NCI-H128 (cell line): ENCODE measurements around the gene MRGPRD.
"Not testable (repeated sequence)": the region's sequence is repeated elsewhere in the genome, so short reads cannot be mapped to it uniquely, and the experiment has no call there.

ENCODE experiments used
- DNase-seq: peaks from one replicate; lab custom pipeline; 2025; ENCODE audit not compliant: unreplicated experiment; lab: John Stamatoyannopoulos, UW

Gene MRGPRD

GRCh38 chr11:68994894-68995285 is 14.1 kb upstream of the MRGPRD start:
- no peak for DNase-seq

DNA sequence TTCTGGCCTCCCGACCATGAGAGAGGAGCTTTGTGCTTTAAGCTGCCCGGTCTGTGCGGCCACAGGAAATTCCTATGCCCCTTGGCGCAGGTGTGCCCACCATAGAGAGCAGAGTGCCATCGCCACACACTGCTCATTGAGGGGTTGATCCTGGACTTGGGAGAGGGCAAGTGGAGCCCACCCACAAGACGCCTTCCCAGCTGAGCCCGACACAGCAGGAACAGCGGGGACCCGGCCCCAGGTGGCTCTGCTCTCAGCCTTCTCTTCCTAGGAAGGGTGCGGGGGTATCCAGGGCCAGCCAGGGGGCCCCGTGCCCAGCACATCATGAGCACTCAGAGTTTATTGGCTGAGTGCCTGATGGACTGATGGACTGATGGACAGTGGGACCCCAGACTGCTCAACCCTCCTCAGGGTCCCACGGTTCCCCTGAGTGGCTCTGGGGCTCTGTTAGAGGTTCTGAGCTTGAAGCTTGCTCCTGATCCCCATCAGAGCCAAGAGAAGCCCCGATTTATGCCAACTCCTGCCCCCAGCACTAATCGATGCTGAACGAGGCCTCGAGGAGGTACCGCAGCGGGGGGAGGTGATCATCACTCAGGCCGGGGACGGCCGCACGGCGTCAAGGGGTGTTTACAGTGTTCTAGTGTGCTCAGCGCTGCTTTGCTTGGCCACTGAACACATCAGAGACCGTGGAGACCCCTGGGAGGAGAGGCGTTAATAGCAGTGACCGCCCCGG is 13.5 kb upstream of the MRGPRD start:
- no peak for DNase-seq

DNA sequence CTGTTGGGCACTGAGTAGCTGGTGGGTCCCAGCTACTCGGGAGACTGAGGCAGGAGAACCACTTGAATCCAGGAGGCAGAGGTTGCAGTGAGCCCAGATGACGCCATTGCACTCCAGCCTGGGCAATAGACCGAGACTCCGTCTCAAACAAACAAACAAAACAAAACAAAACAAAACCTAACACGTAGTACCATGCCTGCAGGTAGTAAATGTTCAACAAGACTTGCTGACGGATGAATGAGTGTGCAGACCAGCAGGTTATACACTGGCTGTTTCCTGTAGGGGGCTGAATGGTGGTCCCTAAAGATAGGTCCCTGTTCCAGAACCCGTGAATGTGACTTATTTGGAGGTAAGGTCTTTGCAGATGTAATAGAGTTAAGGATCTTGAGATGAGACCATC is 12.8 kb upstream of the MRGPRD start:
- no peak for DNase-seq

- DNase-seq: no peak
These were observed 12.0 kb upstream of the MRGPRD start for GRCh38 chr11:68992743-68993255.

DNA sequence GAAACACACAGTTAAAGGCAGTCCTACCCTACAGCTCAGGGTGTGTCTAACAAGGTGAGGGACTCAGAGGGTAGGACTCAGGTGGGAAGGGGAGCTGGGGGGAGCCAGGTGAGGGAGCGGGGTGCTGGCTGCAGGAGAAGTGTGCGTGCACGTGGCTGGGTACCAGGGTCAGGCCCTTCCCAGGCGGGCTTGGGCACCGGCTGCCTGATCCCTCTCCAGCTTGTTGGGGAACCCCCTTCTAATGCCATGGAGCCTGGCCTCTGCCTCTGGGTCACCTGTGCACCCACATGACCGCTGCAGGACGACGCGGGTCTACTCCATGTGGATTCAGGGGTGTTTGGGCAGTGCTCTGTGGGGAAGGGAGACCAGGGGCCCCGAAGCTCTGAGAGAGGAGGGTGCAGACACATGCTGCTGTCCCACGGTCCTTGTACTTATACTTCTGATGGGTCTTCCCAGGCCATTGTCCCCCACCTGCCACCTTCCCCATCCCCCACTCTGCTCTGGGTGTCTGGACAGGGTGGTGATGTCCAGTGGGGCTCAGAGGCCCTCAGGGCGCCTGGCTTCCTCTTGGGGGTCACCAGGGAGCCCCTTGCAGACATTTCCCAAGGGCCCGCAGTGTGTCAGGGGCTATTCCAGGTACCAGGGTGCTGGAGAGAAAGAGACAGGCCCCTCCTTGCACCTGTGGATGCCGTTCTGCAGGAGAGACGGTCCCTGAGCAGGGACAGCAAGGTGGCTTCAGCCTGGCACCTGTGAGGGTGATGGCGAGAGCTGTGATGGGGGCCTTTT is 10.4 kb upstream of the MRGPRD start:
- DNase-seq: no peak

DNA sequence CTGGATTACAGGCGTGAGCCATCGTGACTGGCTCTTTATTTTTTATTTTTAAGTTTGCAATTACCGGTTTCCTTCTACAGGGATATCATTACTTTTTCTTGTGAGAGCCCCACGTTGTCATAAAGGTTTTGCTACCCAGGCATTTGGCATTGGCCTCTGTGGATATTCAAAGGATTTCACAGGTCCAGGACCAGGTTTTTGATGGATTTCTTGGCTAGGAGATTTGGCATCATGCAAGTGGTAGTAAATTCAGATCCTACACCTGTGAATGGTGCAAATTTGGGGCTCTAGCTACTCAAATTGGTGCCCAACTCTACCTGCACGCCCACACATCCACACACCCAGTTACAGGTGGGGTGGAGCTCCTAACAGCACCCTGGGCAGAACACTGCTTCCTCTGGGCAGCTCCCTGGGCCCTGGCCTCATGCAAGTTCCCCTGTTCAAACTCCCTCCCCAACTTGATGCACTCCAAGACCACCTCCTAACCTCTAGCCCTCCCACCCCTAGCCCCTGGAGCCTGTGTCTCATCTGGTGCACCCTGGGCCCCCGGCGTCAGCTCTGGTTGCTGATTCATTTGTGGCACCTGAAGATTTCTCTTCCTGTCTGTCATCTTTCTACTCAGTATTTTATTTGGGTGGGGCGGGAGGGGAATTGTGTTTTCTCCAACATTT is 9.3 kb upstream of the MRGPRD start:
- DNase-seq: no peak

GRCh38 chr11:68988491-68988890 is 7.7 kb upstream of the MRGPRD start:
- no peak for DNase-seq

DNA sequence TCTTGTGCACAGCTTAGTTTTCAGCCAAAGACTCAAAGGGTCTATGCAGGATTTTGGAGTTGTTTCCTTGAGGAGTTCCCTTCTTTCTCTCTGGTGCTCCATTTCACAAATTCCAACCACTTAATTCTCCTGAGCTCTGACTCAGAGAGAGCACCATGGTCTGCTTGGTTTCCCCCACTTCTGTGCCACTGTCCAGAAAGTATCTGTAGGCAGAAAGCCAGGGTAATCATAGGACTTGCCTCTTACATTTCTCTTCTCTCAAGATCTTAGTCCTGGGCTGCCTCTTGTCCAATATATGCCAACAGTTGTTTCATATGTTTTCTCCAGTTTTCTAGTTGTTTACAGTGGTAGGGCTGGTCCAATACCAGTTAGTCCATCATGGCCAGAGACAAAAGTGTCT is 6.4 kb upstream of the MRGPRD start:
- no peak for DNase-seq

- no peak for DNase-seq
These were observed 3.0 kb upstream of the MRGPRD start for GRCh38 chr11:68983801-68984200.

DNA sequence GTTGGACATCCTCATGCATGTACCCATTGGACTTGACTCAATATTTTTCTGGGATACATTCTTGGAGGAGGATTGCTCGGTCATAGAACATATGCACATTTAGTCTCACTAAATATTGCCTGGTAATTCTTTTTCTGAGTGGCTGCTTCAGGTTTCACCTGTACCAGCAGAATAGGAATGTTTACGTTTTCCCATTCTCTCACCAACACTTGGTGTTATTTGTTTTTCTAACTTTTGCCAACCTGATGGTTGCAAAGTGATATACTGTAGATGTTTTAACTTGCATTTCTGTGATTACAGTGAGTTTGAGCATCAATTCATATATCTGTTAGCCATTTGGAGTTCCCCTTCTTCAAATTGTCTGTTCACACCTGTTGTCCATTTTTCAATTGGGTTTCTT is 1.3 kb upstream of the MRGPRD start:
- no peak for DNase-seq

DNA sequence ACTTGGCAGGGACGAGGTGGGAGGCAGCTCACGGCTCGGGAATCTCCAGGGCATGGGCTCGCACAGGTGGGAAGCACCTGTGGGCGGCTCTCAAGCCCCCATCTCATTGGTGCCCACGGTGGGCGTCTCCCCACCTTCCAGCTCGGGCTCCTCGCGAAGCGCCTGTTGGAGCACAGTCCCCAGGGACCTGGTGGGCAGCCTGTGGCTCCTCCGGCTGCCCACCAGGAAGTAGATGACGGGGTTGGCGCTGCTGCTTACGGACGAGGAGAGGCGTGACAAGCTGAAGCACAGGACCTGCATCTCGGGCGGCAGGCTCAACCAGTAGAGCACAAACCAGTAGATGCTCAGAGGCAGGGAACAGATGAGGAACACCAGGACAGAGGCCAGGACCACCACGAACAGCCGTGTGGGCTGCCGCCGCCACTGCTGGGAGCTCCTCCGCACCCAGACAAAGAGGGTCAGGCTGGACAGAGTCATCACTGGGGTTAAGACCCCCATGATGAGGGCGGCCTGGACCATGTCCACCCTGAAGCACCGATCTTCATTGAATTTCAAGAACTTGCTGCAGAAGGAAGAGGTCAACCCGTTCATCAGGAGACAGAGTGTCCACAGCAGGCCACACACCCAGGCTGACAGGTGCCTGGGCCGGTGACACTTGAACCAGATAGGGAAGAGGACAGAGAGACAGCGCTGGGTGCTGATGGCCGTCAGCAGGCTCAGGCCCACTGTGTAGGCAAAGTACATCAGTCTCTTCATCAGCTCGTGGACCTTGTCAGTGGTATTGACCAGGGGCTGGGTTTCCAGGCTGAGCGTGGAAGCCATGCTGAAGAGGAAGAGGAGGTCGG is 633 bp downstream of the MRGPRD start:
- DNase-seq: no peak

GRCh38 chr11:68978931-68979594 is 1.7 kb downstream of the MRGPRD start:
- no peak for DNase-seq

DNA sequence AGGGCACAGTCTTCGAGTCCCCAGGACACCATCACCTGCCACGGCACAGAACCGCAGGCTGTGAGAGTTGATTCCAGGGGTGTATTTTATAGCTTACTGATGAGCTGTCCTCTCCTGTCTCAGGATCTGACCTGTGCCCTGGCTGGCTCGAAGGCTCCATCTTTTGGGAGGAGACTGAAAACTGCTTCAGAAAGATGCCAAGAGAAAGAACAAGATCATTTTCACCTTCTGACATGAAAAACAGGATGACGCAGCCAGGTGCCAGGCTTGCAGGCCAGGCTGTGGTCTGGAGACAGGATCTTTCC is 2.2 kb downstream of the MRGPRD start:
- no peak for DNase-seq

GRCh38 chr11:68977781-68978625 is 2.8 kb downstream of the MRGPRD start:
- DNase-seq: no peak

- no peak for DNase-seq
These were observed 4.2 kb downstream of the MRGPRD start for GRCh38 chr11:68976563-68976962.

DNA sequence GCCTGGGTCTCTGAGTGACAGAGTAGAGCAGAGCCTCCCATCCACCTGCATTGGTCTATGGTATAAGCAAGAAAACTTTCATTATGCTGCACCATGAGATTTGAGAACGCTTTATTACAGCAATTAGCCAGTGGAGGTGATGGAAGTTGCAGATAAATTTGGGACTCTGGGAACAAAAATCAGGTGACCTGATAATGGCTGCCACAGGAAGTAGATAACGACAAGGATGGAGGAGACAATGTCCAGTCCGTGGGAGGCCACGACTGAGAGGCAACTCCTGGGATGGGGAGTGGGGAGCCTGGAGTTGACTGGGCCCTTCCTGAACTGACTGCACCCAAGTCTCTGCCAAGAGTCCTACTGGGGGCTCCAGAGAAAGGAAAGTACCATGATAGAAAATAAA is 4.7 kb downstream of the MRGPRD start:
- no peak for DNase-seq

GRCh38 chr11:68974421-68975194 is 6.2 kb downstream of the MRGPRD start:
- no peak for DNase-seq

DNA sequence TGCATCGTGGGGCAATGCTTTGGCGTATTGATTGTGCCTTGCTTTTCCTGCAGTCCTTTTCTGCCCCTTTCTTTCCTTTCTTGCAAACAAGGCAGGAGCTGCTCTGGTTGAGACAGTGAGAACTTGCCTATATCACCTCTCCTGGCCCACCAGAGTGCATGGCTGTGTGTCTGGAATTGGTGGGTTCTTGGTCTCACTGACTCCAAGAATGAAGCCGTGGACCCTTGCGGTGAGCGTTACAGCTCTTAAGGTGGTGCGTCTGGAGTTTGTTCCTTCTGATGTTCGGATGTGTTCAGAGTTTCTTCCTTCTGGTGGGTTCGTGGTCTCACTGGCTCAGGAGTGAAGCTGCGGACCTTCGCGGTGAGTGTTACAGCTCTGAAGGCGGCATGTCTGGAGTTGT is 7.1 kb downstream of the MRGPRD start:
- not testable (repeated sequence) for DNase-seq

GRCh38 chr11:68973219-68973618 is 7.6 kb downstream of the MRGPRD start:
- no peak for DNase-seq
